SU-DHL-6 (cell line): ENCODE data around the gene CST6.

Experiments used
- EZH2phosphoT487 ChIP-seq: fragments of 200-600 bp; sonication (generic), shearing (Covaris generic); conservative IDR thresholded peaks from 2 replicates; pipeline ENCODE4 v1.6.1; 2018; ENCODE audit warnings: mild to moderate bottlenecking, antibody characterized with exemption, low read length, moderate library complexity, mixed read lengths
- TF ChIP-seq, protein P1 (sequence below): fragments of 200-600 bp; sonication (generic); IDR thresholded peaks from one replicate; pipeline ENCODE4 v1.5.1; 2017; ENCODE audit warnings: antibody characterized with exemption, mild to moderate bottlenecking, low read length, moderate library complexity; ENCODE audit not compliant: insufficient read depth, poor library complexity, severe bottlenecking

DNA sequence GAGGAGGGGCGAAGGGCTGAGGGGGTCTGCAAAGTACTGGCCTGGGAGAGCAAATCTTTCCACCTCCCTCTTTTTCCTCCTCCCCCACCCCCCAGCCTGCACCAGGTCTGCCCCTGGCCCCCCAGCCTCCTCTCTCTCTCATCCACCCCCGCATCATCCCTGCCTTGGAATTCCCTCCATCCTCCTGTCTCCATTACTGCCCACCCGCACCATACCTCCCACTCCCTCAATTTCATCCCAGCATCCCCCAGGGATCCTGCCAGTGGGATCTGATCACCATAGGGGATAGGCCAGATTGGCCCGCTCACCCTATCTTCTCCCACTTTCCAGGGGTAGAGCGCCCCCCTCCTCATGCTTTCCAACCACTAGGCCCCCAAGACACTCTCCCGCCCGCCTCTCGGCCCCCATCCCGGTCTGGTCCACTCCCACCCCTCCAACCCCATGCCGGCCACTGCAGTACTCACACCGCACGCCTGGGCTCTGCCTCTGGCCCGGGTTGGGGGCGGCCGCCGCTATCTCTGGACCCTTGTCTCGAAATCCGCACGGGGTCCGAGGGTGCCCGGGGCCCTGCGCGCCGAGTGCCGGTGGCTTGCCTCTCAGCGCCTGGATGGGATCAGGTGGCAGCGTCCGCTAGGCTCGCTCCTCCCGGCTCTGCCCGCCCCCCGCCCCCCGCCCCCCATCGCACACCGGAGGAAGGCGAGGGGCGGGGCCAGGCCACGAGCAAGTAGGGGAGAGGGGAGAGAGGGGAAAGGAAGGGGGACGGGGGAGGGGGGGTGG, 36.9 kb downstream of the CST6 start, which contains the start of gene GAL3ST3:
- TF ChIP-seq, protein P1, sequence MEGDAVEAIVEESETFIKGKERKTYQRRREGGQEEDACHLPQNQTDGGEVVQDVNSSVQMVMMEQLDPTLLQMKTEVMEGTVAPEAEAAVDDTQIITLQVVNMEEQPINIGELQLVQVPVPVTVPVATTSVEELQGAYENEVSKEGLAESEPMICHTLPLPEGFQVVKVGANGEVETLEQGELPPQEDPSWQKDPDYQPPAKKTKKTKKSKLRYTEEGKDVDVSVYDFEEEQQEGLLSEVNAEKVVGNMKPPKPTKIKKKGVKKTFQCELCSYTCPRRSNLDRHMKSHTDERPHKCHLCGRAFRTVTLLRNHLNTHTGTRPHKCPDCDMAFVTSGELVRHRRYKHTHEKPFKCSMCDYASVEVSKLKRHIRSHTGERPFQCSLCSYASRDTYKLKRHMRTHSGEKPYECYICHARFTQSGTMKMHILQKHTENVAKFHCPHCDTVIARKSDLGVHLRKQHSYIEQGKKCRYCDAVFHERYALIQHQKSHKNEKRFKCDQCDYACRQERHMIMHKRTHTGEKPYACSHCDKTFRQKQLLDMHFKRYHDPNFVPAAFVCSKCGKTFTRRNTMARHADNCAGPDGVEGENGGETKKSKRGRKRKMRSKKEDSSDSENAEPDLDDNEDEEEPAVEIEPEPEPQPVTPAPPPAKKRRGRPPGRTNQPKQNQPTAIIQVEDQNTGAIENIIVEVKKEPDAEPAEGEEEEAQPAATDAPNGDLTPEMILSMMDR: no peak
- TF ChIP-seq EZH2phosphoT487: no peak
